ENCODE results near the gene TIE1. TPM values are rescaled to one million over a fixed set of nuclear protein-coding genes. Genes with fewer than 3 reads are reported as not detected.

The TIE1 gene
- total and polyA plus RNA-seq, 3 donors from 2014 or later, result 10.5 to 16.8 (median 10.9) TPM

DNA sequence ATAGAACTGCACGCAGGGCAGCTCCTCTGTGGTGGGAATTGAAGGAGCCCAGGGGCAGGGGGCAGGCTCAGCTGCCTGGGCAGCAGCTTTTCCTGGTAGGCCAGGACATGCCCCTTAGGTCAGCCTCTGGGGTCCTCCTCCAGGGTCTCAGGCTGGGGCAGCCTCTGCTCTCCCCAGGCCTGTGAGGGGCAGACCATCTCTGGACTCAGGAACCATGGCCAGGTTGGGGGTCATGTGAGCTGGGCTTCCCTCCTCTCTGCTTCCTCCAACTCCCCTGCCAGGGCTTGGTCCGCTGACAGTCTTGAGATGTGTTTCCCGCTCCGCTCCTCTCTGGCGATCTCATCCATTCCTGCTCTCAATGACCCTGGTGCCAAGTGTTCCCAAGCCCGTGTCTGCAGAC, 21.1 kb upstream of the TIE1 start:
- Histone ChIP-seq H3K27me3 (no peaks in the 10 kb centered on the region), H3K9me3 (no peaks in the 10 kb centered on the region), H3K4me3 (no peak overlapping the region), H3K27ac (no peak overlapping the region), H3K36me3 (ENCODE audit: low read depth, missing control alignments) (no peaks in the 10 kb centered on the region), H3K4me1 (peaks cover 1% of the 10 kb centered on the region)
- no peak for TF ChIP-seq POLR2A (IDR thresholded peaks at IDR 0.05)
- TF ChIP-seq, protein P1, sequence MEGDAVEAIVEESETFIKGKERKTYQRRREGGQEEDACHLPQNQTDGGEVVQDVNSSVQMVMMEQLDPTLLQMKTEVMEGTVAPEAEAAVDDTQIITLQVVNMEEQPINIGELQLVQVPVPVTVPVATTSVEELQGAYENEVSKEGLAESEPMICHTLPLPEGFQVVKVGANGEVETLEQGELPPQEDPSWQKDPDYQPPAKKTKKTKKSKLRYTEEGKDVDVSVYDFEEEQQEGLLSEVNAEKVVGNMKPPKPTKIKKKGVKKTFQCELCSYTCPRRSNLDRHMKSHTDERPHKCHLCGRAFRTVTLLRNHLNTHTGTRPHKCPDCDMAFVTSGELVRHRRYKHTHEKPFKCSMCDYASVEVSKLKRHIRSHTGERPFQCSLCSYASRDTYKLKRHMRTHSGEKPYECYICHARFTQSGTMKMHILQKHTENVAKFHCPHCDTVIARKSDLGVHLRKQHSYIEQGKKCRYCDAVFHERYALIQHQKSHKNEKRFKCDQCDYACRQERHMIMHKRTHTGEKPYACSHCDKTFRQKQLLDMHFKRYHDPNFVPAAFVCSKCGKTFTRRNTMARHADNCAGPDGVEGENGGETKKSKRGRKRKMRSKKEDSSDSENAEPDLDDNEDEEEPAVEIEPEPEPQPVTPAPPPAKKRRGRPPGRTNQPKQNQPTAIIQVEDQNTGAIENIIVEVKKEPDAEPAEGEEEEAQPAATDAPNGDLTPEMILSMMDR (IDR thresholded peaks at IDR 0.05), result no peak
- intact Hi-C loops (cut with DNase I; ENCODE audit: low total_unique reads), result no loop called here
- DNase-seq, result no peak
- 95 to 97% methylated on average over 5 to 6 of the region's 6 CpGs for WGBS, 2 donors

DNA sequence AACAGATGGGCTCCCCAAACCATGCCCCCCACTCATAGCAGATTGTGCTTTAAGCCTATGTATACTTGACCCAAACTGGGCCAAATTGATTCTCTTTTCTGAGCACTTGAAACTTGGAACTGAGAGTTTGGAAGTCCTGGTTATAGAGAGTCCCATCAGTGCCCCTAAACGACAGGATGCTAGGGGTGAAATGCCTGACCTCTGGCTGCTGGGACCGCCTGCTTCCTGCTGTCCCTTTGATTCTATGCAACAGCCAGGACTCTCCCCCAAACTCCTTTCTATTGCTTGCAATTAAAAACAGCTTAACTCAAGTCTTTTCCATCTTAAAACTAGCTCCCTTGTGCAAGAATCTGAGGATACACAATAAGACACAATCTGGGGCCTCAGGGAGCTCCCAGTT, 20.1 kb upstream of the TIE1 start:
- H3K27me3 ChIP-seq, result no peaks in the 10 kb centered on the region
- DNase-seq, result no peak
- 57 to 71% methylated on average over 1 to 2 of the region's 2 CpGs for WGBS, 2 donors
- no peaks in the 10 kb centered on the region for H3K36me3 ChIP-seq (ENCODE audit: low read depth, missing control alignments)
- no peak overlapping the region for H3K4me3 ChIP-seq
- H3K27ac ChIP-seq, result no peak overlapping the region
- H3K4me1 ChIP-seq, result no peaks in the 10 kb centered on the region
- TF ChIP-seq POLR2A (IDR thresholded peaks at IDR 0.05), result no peak
- TF ChIP-seq, protein P1 (IDR thresholded peaks at IDR 0.05), result no peak
- H3K9me3 ChIP-seq, result no peaks in the 10 kb centered on the region
- intact Hi-C loops (cut with DNase I; ENCODE audit: low total_unique reads), result no loop called here

DNA sequence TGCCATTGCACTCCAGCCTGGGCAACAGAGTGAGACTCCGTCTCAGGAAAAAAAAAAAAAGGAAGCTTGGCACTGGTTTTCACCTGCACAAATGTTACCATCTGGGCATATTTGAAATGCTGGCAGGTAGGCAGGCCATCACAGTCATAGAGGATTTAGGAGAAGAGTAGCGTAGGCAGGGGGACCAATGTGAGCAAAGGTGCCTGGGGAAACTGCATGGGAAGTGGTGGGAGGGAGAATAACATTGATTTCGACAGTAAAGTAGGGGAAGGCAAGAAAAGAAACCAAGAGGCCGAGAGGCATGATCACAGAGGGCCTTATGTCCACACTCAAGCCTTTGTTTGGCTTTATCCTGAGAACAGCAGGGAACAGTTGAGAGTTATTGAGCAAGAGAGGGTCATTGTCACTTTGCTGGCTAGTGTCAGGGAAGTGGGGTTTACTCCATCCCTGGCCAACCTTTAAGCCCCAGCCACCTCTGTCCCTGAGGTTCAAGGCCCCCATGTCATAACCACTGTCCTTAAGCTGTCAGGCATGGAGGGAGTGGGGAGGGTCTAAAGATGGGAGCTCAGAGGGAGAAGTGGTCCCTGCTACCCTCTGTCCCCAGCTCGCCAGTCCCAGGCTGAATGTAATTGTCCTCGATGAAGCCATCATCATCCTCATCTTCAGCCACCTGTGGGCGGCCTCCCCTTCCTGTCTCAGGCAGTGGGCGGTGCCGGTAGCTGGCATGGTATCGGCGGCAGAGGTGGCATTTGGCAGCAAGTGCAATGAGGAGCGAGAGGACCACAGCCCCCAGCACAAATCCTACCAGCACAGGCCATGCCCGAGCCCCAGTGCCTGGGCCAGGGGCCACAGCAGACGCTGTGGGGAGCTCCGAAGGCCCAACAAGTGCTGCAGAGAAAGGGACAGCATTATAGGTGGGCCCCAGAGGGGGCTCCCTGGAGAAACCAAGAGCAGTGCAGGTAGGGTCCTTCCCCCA, 18.3 kb upstream of the TIE1 start:
- Histone ChIP-seq H3K27me3 (no peaks in the 10 kb centered on the region), H3K36me3 (ENCODE audit: low read depth, missing control alignments) (no peaks in the 10 kb centered on the region), H3K27ac (no peak overlapping the region), H3K4me3 (no peak overlapping the region), H3K4me1 (no peaks in the 10 kb centered on the region), H3K9me3 (no peaks in the 10 kb centered on the region)
- no peak for DNase-seq
- TF ChIP-seq, protein P1 (IDR thresholded peaks at IDR 0.05), result no peak
- no peak for TF ChIP-seq POLR2A (IDR thresholded peaks at IDR 0.05)
- intact Hi-C loops (cut with DNase I; ENCODE audit: low total_unique reads), result no loop called here
- WGBS, 2 donors, result 84 to 90% methylated on average over 13 to 15 of the region's 15 CpGs

DNA sequence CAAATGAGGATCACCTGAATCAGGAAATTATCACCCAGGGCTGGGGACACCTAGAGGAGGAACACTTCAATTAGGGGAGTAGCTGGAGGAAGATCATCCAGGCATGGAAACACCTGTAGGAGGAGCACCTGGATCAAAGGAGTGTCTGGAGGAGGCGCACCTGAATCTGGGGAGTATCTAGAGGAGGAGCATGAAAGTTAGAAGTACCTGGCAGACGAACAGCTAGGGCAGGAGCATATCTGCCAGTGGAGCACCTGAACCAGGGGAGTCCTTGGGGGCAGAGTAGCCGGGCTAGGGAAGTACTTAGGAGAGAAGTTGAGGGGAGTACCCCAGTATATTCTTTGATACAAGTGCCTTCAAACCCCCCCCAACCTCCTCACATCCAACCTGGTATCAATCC, 16.7 kb upstream of the TIE1 start:
- H3K27ac ChIP-seq, result no peak overlapping the region
- intact Hi-C loops (cut with DNase I; ENCODE audit: low total_unique reads), result no loop called here
- 93 to 96% methylated on average over 3 of the region's 3 CpGs for WGBS, 2 donors
- H3K4me3 ChIP-seq, result no peak overlapping the region
- no peaks in the 10 kb centered on the region for H3K27me3 ChIP-seq
- no peak for DNase-seq
- no peaks in the 10 kb centered on the region for H3K4me1 ChIP-seq
- no peaks in the 10 kb centered on the region for H3K36me3 ChIP-seq (ENCODE audit: low read depth, missing control alignments)
- TF ChIP-seq, protein P1 (IDR thresholded peaks at IDR 0.05), result no peak
- no peak for TF ChIP-seq POLR2A (IDR thresholded peaks at IDR 0.05)
- H3K9me3 ChIP-seq, result no peaks in the 10 kb centered on the region
